Hepatocyte (in vitro differentiated cells): Measurements from ENCODE around the gene IMPDH2. TPM values are rescaled to one million over a fixed set of nuclear protein-coding genes. Genes with fewer than 3 reads are reported as not detected.

Experiments
- DNase-seq: peaks from one replicate; pipeline ENCODE4 v3.0.0-alpha.2; 2016; ENCODE audit warnings: low spot score
- H2AFZ ChIP-seq: fragments of 200-600 bp; sonication (generic); 2 replicates; pipeline ENCODE4 v1.6.0; 2016; ENCODE audit warnings: antibody characterized with exemption, mild to moderate bottlenecking
- H3K27ac ChIP-seq: fragments of 200-600 bp; sonication (generic); 2 replicates; pipeline ENCODE4 v1.5.1; 2016; ENCODE audit warnings: mild to moderate bottlenecking
- H3K27me3 ChIP-seq: fragments of 200-600 bp; sonication (generic); 2 replicates; pipeline ENCODE4 v1.6.1; 2016
- H3K36me3 ChIP-seq: fragments of 200-600 bp; sonication (generic); replicated peaks from 2 replicates; pipeline ENCODE4 v1.5.1; 2016; ENCODE audit warnings: low read depth; ENCODE audit not compliant: insufficient read depth
- H3K4me1 ChIP-seq: fragments of 200-600 bp; sonication (generic); 2 replicates; pipeline ENCODE4 v1.5.1; 2016; ENCODE audit warnings: mild to moderate bottlenecking, moderate library complexity; ENCODE audit not compliant: insufficient read depth
- H3K4me2 ChIP-seq: fragments of 200-600 bp; sonication (generic); 2 replicates; pipeline ENCODE4 v1.6.0; 2016
- H3K4me3 ChIP-seq: fragments of 200-600 bp; sonication (generic); 2 replicates; pipeline ENCODE4 v1.5.1; 2016; ENCODE audit warnings: mild to moderate bottlenecking
- H3K79me2 ChIP-seq: fragments of 200-600 bp; sonication (generic); 2 replicates; pipeline ENCODE4 v1.6.0; 2017; ENCODE audit warnings: mild to moderate bottlenecking
- H3K9me2 ChIP-seq: fragments of 200-600 bp; sonication (generic); replicated peaks from 2 replicates; pipeline ENCODE4 v1.6.0; 2017; ENCODE audit warnings: mild to moderate bottlenecking; ENCODE audit not compliant: insufficient read depth
- H3K9me3 ChIP-seq: fragments of 200-600 bp; sonication (generic); 2 replicates; pipeline ENCODE4 v1.5.1; 2016; ENCODE audit warnings: low read depth, mild to moderate bottlenecking
- H4K20me1 ChIP-seq: fragments of 200-600 bp; sonication (generic); 2 replicates; pipeline ENCODE4 v1.6.0; 2016; ENCODE audit warnings: mild to moderate bottlenecking; ENCODE audit not compliant: insufficient read depth, poor library complexity, severe bottlenecking
- CTCF ChIP-seq: fragments of 200-600 bp; sonication (generic); IDR thresholded peaks from 2 replicates; pipeline ENCODE4 v1.5.1; 2016; ENCODE audit warnings: antibody characterized with exemption, mild to moderate bottlenecking; ENCODE audit not compliant: poor library complexity
- EZH2 ChIP-seq: fragments of 200-600 bp; sonication (generic); IDR thresholded peaks from 2 replicates; pipeline ENCODE4 v1.6.1; 2016; ENCODE audit warnings: antibody characterized with exemption, mild to moderate bottlenecking, borderline replicate concordance
- EZH2phosphoT487 ChIP-seq: fragments of 200-600 bp; sonication (generic); IDR thresholded peaks from one replicate; pipeline ENCODE4 v1.6.1; 2018; ENCODE audit warnings: antibody characterized with exemption, mild to moderate bottlenecking, low read depth, moderate library complexity; ENCODE audit not compliant: unreplicated experiment, severe bottlenecking
- WGBS: methylation state at CpG from one replicate; pipeline ENCODE4 v1.1.6; 2016; ENCODE audit warnings: low lambda C conversion rate; ENCODE audit errors: missing lambda C conversion rate; 5-methylcytosine and 5-hydroxymethylcytosine counted together
- polyA plus RNA-seq: library from polyadenylated mRNA; unstranded; fragments of >200 nt; fragmentation: Nextera tagmentation; extraction: Ambion mirVana; gene quantifications from 2 replicates; pipeline ENCODE4 v1.2.1, GENCODE V29; 2016
- total RNA-seq: library from RNA; depleted of rRNA; stranded (reverse); fragments of >200 nt; gene quantifications from 2 replicates; pipeline ENCODE4 v1.2.3, GENCODE V29; 2014

Gene IMPDH2
- total and polyA plus RNA-seq, 2 experiments from 2014 or later, result 115 to 180 TPM

GRCh38 chr3:49018707-49019006 is 10.5 kb downstream of the IMPDH2 start:
- no peaks in the 10 kb centered on the region for H3K9me3 ChIP-seq
- H2AFZ ChIP-seq, result peak overlapping the region; percentile 85
- peaks cover 37% of the 10 kb centered on the region for H3K4me1 ChIP-seq

DNA sequence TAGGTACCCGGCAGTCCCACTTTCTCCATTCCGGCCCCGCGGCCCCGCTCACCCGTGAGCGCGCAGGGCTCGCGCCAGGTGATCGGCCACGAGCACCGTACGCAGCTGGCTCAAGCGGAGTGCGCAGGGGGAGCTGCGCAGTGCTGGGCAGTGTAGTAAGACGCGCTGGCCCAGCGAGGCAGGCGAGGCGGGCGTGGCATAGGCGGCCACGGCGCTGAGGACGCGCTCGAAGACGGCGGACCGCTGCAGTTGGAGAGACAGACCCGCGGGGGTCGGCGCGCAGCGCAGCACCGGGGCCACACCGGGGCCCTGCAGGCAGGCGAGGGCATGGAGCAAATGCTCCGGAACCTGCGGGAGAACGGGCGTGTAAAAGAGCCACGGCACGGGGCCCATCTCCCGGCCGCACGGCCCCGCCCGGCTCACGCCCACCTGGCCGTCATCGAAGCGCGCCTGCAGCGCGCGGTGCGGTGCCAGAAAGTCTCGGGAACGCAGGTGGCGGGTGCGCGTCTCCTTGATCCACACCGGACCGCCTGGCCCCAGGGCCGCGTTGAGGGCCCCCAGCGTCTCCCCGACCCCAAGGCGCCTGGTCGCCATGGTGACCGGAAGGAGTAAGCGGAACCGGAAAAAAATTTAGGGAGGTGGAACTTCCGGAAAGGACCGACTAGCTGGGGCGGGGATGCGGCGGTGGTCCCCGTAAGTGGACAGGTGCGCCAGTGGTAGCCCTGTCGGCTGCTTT is 11.1 kb downstream of the IMPDH2 start, which contains the start of gene DALRD3:
TSS of gene DALRD3 (minus strand) at position 610 of the 736 bp plus-strand sequence. CDS start at position 594, 16 bp downstream.
- no peaks in the 10 kb centered on the region for H3K27me3 ChIP-seq
- H3K9me3 ChIP-seq, result no peaks in the 10 kb centered on the region
- WGBS, result 2% methylated on average over 82 of the region's 85 CpGs
- H3K4me2 ChIP-seq, result peak within 1 kb of the TSS; percentile 96
- H3K4me1 ChIP-seq, result peaks cover 35% of the 10 kb centered on the region
- no peak for TF ChIP-seq EZH2phosphoT487
- no peak for TF ChIP-seq EZH2
- no peak for TF ChIP-seq CTCF
- peaks cover 47% of the 10 kb centered on the region for H3K79me2 ChIP-seq
- peak; percentile 85 for DNase-seq
- H4K20me1 ChIP-seq, result peaks cover 28% of the 10 kb centered on the region
- H3K36me3 ChIP-seq, result no peaks in the 10 kb centered on the region
- H3K4me3 ChIP-seq, result peak within 1 kb of the TSS; percentile 75
- peak within 1 kb of the TSS; percentile 85 for H2AFZ ChIP-seq
- H3K27ac ChIP-seq, result peak within 1 kb of the TSS; percentile 96
- no peaks in the 10 kb centered on the region for H3K9me2 ChIP-seq

More at GRCh38 chr3:49018707-49019006, 10.5 kb downstream of the IMPDH2 start:
- Histone ChIP-seq H3K27ac (peak overlapping the region; percentile 96), H3K4me3 (peak overlapping the region; percentile 75), H3K4me2 (peak overlapping the region; percentile 96), H3K27me3 (no peaks in the 10 kb centered on the region), H3K9me2 (no peaks in the 10 kb centered on the region), H3K36me3 (no peaks in the 10 kb centered on the region), H3K79me2 (peaks cover 47% of the 10 kb centered on the region), H4K20me1 (peaks cover 23% of the 10 kb centered on the region)
- DNase-seq, result no peak
- TF ChIP-seq EZH2phosphoT487 (no peak), EZH2 (no peak), CTCF (no peak)
- WGBS, result 7% methylated on average over 18 of the region's 18 CpGs

DNA sequence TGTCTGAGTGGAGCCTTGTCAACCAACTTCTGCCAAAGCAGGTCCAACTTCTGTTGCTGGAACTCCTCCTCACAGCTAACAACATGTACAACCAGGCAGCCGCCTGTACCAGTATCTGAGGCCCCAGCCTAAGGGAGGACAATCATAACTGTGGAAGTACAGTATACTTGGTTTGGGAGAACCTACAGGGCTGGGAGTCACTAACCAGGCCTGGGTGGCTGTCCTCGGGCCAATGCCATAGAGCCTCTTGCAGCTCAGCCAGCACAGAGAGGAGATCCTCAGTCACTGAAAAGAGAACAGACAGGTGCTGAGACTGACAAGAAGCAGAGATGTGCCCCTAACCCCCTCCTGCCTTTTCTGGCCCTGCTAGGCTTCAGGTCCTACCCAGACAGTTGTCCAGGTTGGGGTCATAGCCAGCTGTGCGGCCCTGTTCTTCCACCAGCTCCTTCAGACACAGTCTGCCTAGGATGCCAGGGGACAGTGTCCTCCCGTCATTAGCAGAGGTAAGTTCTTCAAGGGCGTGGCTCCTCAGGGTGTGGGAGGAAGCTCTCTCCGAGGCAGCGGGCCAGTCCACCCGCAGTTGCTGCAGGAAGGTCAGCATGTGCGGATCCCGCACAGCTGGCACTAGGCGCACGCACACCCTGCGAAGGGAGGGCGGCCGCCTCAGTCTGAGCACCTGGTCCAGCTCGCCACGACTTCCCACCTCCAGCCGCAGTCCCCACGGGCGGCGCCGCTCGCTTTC is 11.8 kb downstream of the IMPDH2 start:
- H3K27ac ChIP-seq, result peak overlapping the region; percentile 96
- DNase-seq, result no peak
- H3K9me2 ChIP-seq, result no peaks in the 10 kb centered on the region
- no peaks in the 10 kb centered on the region for H3K36me3 ChIP-seq
- peaks cover 46% of the 10 kb centered on the region for H3K79me2 ChIP-seq
- no peaks in the 10 kb centered on the region for H3K9me3 ChIP-seq
- peaks cover 30% of the 10 kb centered on the region for H3K4me1 ChIP-seq
- H2AFZ ChIP-seq, result peak overlapping the region; percentile 85
- TF ChIP-seq EZH2phosphoT487 (no peak), EZH2 (no peak), CTCF (no peak)
- peaks cover 35% of the 10 kb centered on the region for H4K20me1 ChIP-seq
- peak overlapping the region; percentile 96 for H3K4me2 ChIP-seq
- 10% methylated on average over 23 of the region's 23 CpGs for WGBS
- no peaks in the 10 kb centered on the region for H3K27me3 ChIP-seq
- H3K4me3 ChIP-seq, result peak overlapping the region; percentile 75
